HG03135 (cell line): ENCODE results near the gene FAM78A.
"Not testable (repeated sequence)": the region's sequence is repeated elsewhere in the genome, so short reads cannot be mapped to it uniquely, and the experiment has no call there.

Experiments
- ATAC-seq: cut with Tn5 transposase; IDR thresholded peaks from one replicate; pipeline ENCODE4 v1.9.1; 2021; ENCODE audit warnings: mild to moderate bottlenecking, moderate library complexity; ENCODE audit not compliant: unreplicated experiment

The FAM78A gene

GRCh38 chr9:131282688-131283422, 6.5 kb upstream of the FAM78A start:
- no peak for ATAC-seq

GRCh38 chr9:131282175-131282574, 5.9 kb upstream of the FAM78A start:
- no peak for ATAC-seq

- ATAC-seq: no peak
These were observed 5.0 kb upstream of the FAM78A start for GRCh38 chr9:131281119-131281965.

- ATAC-seq: no peak
These were observed 4.3 kb upstream of the FAM78A start for GRCh38 chr9:131280660-131281059.

- no peak for ATAC-seq
These were observed 3.7 kb upstream of the FAM78A start for GRCh38 chr9:131279863-131280570.

GRCh38 chr9:131279196-131279862, 3.0 kb upstream of the FAM78A start:
- ATAC-seq: no peak

- no peak for ATAC-seq
These were observed 2.4 kb upstream of the FAM78A start for GRCh38 chr9:131278702-131279111.

- no peak for ATAC-seq
These were observed 1.8 kb upstream of the FAM78A start for GRCh38 chr9:131277910-131278701.

- no peak for ATAC-seq
These were observed 1.1 kb upstream of the FAM78A start for GRCh38 chr9:131277287-131277909.

GRCh38 chr9:131276891-131277286, 579 bp upstream of the FAM78A start:
- ATAC-seq: no peak

GRCh38 chr9:131275332-131276093, 797 bp downstream of the FAM78A start:
- no peak for ATAC-seq

GRCh38 chr9:131274674-131275331, 1.5 kb downstream of the FAM78A start:
- no peak for ATAC-seq

- no peak for ATAC-seq
These were observed 2.2 kb downstream of the FAM78A start for GRCh38 chr9:131273856-131274673.

- ATAC-seq: no peak
These were observed 3.0 kb downstream of the FAM78A start for GRCh38 chr9:131273146-131273855.

- no peak for ATAC-seq
These were observed 4.1 kb downstream of the FAM78A start for GRCh38 chr9:131272212-131272611.

GRCh38 chr9:131271506-131271931, 4.8 kb downstream of the FAM78A start:
- ATAC-seq: no peak

GRCh38 chr9:131271016-131271273, 5.4 kb downstream of the FAM78A start:
- not testable (repeated sequence) for ATAC-seq
